SIG-M5 treated with dmso at 0.1 percent for 504 hours (cell line): ENCODE measurements around the gene SLITRK5.
A peak's percentile ranks its signal among the peaks of the same experiment; 100 is the strongest.

ENCODE experiments used
- DNase-seq: peaks from one replicate; lab custom pipeline; 2025; ENCODE audit not compliant: unreplicated experiment; lab: John Stamatoyannopoulos, UW

The SLITRK5 gene, protein sequence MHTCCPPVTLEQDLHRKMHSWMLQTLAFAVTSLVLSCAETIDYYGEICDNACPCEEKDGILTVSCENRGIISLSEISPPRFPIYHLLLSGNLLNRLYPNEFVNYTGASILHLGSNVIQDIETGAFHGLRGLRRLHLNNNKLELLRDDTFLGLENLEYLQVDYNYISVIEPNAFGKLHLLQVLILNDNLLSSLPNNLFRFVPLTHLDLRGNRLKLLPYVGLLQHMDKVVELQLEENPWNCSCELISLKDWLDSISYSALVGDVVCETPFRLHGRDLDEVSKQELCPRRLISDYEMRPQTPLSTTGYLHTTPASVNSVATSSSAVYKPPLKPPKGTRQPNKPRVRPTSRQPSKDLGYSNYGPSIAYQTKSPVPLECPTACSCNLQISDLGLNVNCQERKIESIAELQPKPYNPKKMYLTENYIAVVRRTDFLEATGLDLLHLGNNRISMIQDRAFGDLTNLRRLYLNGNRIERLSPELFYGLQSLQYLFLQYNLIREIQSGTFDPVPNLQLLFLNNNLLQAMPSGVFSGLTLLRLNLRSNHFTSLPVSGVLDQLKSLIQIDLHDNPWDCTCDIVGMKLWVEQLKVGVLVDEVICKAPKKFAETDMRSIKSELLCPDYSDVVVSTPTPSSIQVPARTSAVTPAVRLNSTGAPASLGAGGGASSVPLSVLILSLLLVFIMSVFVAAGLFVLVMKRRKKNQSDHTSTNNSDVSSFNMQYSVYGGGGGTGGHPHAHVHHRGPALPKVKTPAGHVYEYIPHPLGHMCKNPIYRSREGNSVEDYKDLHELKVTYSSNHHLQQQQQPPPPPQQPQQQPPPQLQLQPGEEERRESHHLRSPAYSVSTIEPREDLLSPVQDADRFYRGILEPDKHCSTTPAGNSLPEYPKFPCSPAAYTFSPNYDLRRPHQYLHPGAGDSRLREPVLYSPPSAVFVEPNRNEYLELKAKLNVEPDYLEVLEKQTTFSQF

GRCh38 chr13:87671031-87671752, at the start of gene SLITRK5:
Gene SLITRK5, plus strand, starts transcription at chr13:87671371. Its CDS starts 4,018 bp downstream, at chr13:87675389.
- DNase-seq: peak; percentile 92

DNA sequence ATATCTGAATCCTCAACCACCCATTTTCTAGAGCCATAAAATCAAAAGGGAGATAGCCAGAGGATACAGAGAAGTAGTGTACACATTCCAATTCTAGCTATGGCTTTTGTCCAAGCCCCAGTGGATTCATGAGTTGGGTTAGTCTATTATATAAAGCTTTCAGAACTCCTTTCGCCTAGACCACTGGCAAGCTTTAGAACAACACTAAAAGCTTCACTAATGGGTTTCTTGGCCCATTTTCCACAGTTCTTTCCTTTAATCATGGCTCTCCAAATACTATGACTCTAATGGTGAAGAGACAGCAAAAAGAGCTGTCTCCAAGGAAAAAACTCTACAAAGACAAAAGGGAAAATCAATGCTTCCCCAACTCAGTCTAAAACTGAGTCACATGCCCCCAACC, 48.2 kb upstream of the SLITRK5 start:
- no peak for DNase-seq

DNA sequence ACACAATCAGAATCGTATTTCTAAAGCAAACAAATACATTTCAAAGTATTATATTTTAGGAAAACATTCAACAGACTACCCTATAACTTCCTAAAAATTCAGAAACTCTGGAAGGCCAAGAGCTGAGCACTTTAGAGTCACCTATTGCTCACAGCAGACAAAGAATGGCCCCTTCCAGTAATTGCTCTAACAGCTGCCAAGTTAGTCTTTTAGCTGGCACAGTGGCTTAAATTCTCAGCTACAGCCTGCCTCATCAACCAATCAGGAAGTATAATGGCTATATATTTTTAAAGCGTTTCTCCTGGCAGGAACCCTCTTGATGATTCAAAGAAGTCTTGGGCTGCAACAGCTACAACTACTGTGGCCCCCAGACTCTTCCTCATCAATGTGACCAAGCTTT, 14.9 kb upstream of the SLITRK5 start:
- DNase-seq: no peak

DNA sequence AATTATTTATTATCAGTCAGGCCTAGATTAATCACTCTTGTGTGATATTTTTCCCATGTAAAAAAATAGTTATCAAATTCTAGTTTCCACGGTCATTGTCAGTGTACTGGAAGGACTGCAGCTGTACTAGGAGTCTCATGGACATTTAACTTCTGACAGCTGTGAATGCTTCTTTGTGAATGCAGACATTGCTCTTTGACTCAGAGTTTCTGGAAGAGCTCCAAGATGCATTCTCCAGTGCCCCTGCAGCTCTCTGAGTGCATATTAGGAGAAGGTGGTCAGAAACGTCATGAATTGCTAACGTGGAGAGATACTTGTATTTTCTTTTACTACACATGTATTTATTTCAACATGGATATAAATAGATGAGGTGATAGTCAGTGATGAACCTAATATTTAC, 9.7 kb upstream of the SLITRK5 start:
- no peak for DNase-seq

DNA sequence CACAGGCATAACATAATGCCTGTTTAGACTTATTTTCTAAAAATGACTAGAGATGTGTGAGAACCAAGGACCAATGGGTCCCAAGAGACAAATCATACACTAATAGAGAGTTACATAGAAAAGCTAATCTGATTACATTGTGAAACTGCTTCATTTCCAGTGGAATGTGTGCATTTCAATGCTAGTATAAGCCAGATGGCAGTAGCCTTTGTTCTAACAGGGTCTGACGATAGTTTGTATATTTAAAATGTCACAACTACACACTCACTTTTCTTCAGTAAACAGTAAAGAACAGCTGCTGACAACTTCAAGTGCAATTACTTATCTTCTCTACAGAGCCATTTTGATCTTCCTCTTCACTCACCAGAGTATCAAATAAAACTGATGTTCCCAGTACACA, 4.3 kb upstream of the SLITRK5 start:
- no peak for DNase-seq

DNA sequence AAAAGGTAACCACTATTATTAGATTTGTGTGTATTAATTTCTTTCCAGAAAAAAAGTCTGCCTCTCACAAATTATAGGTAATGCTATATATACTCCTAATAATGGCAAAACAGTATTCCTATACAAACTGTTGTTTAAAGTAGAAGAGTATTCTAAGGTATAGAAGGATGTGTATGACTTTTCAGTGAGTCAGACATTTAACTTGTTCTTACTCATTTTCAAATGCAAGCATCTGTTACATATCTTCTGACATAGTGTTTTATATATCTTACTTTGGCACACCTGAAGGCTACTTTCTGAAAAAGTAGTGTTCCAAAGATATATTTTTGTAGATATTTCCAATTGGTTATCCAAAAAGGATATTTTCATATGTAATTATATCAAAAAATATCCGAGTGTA, 3.5 kb upstream of the SLITRK5 start:
- no peak for DNase-seq

- DNase-seq: peak; percentile 73
Observed at GRCh38 chr13:87669379-87669978, 1.7 kb upstream of the SLITRK5 start.

DNA sequence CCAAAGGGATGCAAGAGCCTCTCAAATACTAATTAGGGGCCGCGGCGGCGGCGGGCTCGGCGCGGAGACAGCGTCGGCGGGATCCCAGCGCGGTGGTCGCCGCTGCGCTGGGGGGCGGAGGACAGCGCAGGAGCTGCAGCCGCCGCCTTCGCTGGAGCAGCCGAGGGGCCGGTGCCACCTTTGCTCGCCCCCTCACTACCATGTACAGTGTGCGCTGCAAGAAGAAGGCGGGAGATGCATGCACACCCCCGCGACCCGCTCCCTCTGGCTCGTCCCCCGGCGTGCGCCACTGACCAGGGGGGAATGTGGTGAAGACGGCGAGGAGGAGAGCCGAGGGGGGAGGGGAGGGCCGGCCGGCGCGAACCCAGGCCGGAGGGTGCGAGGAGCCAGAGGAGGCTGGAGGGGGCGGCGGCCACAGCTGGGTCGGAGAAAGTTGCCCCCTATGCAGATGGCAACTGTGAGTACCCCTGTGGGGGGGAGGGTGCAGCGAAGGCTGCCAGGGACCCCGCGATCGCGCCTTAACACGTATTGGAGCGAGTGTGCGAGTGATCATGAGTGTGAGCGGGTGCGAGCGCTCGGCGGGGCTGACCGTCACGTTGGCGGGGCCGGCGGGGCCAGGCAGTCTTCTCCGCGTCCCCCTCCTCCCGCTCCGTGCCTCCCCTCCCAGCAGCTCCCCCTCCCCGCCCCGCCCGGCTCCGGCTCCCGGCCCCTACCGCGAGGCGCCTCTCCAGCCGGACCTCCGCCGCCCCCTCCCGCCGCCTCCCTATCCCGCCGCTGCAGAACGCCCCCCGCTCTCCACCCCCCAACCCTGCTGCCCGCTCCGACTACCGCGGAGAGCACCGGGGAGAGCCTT, 808 bp downstream of the SLITRK5 start:
- peak; percentile 54 for DNase-seq

DNA sequence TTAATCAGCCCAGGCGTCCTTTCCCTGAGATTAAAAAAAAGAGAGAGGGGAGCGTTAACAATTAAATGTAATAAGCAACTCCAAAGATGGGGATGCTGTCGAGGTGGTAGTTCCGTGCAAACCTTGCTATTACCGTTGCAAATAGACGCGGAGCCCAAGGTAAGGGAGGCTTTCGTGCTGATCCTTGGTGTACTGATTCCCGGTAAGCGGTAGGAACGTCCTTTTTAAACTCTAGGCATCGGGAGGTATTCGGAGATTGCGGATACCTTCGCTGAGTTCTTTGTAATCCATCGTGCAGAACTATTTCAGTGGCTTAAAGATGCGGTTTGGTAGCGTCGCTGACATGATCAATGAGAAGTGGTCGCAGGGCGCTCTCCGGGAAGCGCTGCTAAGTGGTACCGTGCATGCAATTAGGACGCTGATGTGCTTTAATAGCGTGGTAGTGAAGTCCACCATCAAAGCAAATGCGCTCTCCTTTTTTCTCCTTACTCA, 3.1 kb downstream of the SLITRK5 start:
- DNase-seq: no peak

DNA sequence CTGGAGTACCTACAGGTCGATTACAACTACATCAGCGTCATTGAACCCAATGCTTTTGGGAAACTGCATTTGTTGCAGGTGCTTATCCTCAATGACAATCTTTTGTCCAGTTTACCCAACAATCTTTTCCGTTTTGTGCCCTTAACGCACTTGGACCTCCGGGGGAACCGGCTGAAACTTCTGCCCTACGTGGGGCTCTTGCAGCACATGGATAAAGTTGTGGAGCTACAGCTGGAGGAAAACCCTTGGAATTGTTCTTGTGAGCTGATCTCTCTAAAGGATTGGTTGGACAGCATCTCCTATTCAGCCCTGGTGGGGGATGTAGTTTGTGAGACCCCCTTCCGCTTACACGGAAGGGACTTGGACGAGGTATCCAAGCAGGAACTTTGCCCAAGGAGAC, 4.7 kb downstream of the SLITRK5 start:
- DNase-seq: no peak

GRCh38 chr13:87676254-87677042, 5.3 kb downstream of the SLITRK5 start:
- DNase-seq: no peak

DNA sequence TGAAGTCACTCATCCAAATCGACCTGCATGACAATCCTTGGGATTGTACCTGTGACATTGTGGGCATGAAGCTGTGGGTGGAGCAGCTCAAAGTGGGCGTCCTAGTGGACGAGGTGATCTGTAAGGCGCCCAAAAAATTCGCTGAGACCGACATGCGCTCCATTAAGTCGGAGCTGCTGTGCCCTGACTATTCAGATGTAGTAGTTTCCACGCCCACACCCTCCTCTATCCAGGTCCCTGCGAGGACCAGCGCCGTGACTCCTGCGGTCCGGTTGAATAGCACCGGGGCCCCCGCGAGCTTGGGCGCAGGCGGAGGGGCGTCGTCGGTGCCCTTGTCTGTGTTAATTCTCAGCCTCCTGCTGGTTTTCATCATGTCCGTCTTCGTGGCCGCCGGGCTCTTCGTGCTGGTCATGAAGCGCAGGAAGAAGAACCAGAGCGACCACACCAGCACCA, 5.9 kb downstream of the SLITRK5 start:
- DNase-seq: no peak

DNA sequence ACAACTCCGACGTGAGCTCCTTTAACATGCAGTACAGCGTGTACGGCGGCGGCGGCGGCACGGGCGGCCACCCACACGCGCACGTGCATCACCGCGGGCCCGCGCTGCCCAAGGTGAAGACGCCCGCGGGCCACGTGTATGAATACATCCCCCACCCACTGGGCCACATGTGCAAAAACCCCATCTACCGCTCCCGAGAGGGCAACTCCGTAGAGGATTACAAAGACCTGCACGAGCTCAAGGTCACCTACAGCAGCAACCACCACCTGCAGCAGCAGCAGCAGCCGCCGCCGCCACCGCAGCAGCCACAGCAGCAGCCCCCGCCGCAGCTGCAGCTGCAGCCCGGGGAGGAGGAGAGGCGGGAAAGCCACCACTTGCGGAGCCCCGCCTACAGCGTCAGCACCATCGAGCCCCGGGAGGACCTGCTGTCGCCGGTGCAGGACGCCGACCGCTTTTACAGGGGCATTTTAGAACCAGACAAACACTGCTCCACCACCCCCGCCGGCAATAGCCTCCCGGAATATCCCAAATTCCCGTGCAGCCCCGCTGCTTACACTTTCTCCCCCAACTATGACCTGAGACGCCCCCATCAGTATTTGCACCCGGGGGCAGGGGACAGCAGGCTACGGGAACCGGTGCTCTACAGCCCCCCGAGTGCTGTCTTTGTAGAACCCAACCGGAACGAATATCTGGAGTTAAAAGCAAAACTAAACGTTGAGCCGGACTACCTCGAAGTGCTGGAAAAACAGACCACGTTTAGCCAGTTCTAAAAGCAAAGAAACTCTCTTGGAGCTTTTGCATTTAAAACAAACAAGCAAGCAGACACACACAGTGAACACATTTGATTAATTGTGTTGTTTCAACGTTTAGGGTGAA, 6.6 kb downstream of the SLITRK5 start:
- no peak for DNase-seq

GRCh38 chr13:87678372-87678752, 7.2 kb downstream of the SLITRK5 start:
- no peak for DNase-seq

GRCh38 chr13:87680298-87680697, 9.1 kb downstream of the SLITRK5 start:
- no peak for DNase-seq

DNA sequence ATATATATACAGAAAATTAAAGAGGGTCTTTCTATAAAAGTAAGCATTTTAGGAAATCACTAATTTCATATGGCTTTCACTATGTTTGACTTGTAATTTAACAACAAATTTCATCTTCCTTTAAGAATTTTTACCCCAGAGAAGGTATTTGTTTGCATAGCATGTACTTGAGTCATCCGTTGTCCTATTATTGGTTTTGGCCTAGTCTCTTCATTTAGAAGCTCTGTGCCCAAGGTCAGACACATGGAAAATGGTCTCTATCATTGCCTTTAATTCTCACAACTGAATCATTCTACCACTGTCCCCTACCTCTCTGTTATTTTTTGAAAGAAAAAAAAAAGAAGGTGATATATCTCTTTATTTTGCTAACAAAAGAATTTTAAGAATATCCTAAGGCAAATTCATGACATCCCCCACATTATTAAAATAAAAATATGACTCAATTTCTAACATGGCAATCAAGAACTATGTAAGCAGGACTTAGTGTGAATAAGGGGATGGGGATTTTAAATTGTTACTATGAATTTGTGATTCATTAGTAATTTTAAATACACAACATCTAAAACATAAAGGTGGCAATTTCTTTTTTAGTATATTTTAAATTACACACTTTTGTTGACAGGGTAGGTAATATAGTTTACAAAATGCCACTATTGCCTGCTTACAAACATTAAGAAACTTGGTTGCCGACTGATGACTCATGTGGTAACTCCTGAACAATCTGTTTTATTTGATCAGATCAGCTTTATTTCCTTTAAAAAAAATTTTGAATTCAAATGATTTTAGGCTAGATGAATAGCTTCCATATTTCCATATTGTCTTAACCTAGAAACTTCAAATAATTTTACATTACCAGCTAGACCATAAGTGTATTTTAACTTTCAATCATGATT, 13.9 kb downstream of the SLITRK5 start:
- no peak for DNase-seq

GRCh38 chr13:87696458-87696857, 25.3 kb downstream of the SLITRK5 start:
- DNase-seq: no peak
